Measurements from ENCODE around the gene RIPPLY3.

RIPPLY3 gene

GRCh38 chr21:36964827-36965719, 41.4 kb upstream of the RIPPLY3 start:
- TF ChIP-seq, protein P1, sequence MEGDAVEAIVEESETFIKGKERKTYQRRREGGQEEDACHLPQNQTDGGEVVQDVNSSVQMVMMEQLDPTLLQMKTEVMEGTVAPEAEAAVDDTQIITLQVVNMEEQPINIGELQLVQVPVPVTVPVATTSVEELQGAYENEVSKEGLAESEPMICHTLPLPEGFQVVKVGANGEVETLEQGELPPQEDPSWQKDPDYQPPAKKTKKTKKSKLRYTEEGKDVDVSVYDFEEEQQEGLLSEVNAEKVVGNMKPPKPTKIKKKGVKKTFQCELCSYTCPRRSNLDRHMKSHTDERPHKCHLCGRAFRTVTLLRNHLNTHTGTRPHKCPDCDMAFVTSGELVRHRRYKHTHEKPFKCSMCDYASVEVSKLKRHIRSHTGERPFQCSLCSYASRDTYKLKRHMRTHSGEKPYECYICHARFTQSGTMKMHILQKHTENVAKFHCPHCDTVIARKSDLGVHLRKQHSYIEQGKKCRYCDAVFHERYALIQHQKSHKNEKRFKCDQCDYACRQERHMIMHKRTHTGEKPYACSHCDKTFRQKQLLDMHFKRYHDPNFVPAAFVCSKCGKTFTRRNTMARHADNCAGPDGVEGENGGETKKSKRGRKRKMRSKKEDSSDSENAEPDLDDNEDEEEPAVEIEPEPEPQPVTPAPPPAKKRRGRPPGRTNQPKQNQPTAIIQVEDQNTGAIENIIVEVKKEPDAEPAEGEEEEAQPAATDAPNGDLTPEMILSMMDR (IDR thresholded peaks at IDR 0.05; ENCODE audit: extremely low read depth, insufficient read depth, missing control alignments), result no peak
- in situ Hi-C loops (cut with MboI; ENCODE audit: low pct_unique_long_range_greater_than_20kb, low sequenced_read_pairs, unreplicated experiment), result no loop called here
- no peak for DNase-seq (ENCODE audit: low spot score)

DNA sequence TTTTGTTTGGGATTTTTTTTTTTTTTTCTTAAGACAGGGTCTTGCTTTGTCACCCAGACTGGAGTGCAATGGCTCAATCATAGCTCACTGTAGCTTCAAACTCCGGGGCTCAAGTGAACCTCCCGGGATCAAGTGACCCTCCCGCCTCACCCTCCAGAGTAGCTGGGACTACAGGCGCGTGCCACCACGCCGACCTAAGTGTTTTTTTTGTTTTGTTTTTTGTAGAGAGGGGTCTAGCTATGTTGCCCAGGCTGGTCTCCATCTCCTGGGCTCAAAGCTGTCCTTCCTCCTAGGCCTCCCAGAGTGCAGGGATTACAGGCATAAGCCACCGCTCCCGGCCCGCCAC, 40.8 kb upstream of the RIPPLY3 start:
- no peak for DNase-seq (ENCODE audit: low spot score)
- TF ChIP-seq, protein P1 (IDR thresholded peaks at IDR 0.05; ENCODE audit: extremely low read depth, insufficient read depth, missing control alignments), result no peak
- in situ Hi-C loops (cut with MboI; ENCODE audit: low pct_unique_long_range_greater_than_20kb, low sequenced_read_pairs, unreplicated experiment), result no loop called here

DNA sequence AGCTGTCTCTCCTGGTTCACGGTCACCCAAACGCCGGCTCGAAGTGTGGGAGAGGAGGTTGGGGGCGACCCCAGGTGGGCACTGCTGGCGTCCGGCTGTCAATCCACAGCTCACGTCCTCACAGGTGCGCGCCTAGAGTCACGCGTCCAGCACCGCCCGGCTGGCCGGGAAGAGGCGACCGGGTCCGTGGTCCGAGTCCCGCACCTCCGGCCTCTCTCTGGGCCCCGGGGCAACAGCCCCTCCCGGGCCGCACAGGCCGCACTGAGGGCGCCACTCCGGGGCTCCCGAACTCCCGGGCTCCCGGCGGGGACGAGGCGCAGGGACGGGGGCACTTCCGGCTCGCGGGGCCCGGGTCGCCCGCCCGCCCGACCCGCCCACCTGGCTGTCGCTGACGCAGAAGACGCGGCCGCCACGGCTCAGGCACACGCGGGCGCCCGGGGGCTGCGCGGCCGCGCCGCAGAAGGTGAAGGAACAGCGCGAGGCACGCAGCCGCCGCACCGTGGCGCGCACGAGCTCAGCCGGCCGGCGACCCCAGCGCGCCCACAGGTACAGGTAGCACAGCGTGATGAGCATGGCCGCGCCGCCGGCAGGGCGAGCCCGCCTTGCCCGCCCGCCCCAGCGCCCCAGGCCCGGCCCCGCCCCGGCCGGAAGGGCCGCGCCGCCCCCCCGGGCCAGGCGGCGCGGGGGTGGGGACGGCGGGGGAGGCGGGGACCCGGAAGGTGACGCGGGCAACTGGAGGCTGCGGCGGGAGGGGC, 40.3 kb upstream of the RIPPLY3 start, which contains the start of gene HLCS:
TSS of gene HLCS (minus strand) at position 604 of the 755 bp plus-strand sequence. CDS start at position 573, 31 bp downstream.
- peak; percentile 89 for DNase-seq (ENCODE audit: low spot score)
- TF ChIP-seq, protein P1 (IDR thresholded peaks at IDR 0.05; ENCODE audit: extremely low read depth, insufficient read depth, missing control alignments), result peak; percentile 47
- in situ Hi-C loops (cut with MboI; ENCODE audit: low pct_unique_long_range_greater_than_20kb, low sequenced_read_pairs, unreplicated experiment), result no loop called here

- TF ChIP-seq, protein P1 (IDR thresholded peaks at IDR 0.05; ENCODE audit: extremely low read depth, insufficient read depth, missing control alignments), result no peak
- no peak for DNase-seq (ENCODE audit: low spot score)
- in situ Hi-C loops (cut with MboI; ENCODE audit: low pct_unique_long_range_greater_than_20kb, low sequenced_read_pairs, unreplicated experiment), result no loop called here
These were observed 39.4 kb upstream of the RIPPLY3 start for GRCh38 chr21:36966821-36967768.

GRCh38 chr21:36968414-36968813, 38.1 kb upstream of the RIPPLY3 start:
- DNase-seq (ENCODE audit: low spot score), result no peak
- in situ Hi-C loops (cut with MboI; ENCODE audit: low pct_unique_long_range_greater_than_20kb, low sequenced_read_pairs, unreplicated experiment), result no loop called here
- TF ChIP-seq, protein P1 (IDR thresholded peaks at IDR 0.05; ENCODE audit: extremely low read depth, insufficient read depth, missing control alignments), result no peak

- TF ChIP-seq, protein P1 (IDR thresholded peaks at IDR 0.05; ENCODE audit: extremely low read depth, insufficient read depth, missing control alignments), result no peak
- in situ Hi-C loops (cut with MboI; ENCODE audit: low pct_unique_long_range_greater_than_20kb, low sequenced_read_pairs, unreplicated experiment), result no loop called here
- DNase-seq (ENCODE audit: low spot score), result no peak
These were observed 37.5 kb upstream of the RIPPLY3 start for GRCh38 chr21:36968976-36969375.
